Stimulated activated CD4-positive, alpha-beta T cell treated with anti-CD3 and anti-CD28 coated beads, Interleukin-1b, Interleukin-23, amount 100 ng/mL, for 1 hour (primary cell): ENCODE data around the gene GMDS.

Source experiments
- DNase-seq, 2 donors: peaks; one replicate each; pipeline ENCODE4 v3.0.0-alpha.2; 2020; ENCODE audit warnings: low read depth in 2 of 2

Gene GMDS

DNA sequence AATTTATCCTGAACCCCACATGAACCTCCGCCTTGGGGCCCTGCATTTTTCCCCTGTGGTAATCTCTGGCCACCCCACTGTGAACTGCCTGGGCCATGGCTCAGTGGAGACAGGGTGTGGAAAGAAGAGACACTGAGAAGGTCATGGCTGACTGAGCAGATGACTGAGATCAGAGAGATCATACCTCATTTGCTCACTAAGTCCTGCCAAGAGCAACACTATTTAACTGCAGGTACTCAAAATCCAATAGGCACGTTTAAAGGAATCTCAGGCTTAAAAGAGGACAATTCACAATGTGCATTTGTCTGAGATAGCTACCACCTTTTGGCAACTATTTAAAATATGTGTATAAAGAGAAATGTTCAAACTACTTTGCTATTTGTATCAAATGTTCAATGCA is 305.0 kb downstream of the GMDS start:
- DNase-seq, result no peak

DNA sequence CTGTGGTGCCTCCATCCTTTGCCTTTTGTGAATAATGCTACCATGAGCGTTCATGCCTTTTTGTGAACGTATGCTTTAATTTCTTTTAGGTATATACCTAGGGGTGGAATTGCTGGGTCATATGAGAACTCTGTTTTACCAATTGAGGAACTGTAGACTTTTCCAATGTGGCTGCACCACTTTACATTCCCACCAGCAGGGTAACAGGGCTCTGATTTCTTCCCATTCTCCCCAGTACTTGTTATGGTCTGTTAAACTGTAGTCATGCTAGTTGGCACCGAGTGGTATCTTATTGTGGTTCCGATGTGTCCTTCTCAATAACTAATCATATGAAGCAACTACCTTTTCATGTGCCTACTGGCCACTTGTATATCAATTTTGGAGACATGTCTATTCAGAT is 312.1 kb downstream of the GMDS start:
- no peak for DNase-seq

GRCh38 chr6:1931817-1932216 is 313.6 kb downstream of the GMDS start:
- DNase-seq, result no peak

DNA sequence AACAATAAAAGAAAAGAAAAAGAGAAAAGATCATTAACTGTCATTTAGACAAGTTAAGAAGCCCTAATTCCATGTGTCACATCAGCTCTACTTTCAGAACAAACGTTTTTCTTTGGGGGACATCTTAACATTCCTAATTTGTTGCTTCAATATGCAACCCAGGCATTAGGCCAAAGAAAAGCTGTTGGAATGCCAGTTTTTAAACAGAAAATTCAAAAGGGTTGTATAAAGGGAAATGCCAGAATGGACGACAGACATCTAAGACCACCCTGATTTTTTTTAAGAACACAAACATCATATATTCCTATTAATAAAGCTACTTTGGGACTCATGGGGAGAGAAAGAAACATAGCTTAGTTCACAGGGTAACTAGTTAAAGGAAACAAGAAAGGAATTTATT is 315.0 kb downstream of the GMDS start:
- no peak for DNase-seq

DNA sequence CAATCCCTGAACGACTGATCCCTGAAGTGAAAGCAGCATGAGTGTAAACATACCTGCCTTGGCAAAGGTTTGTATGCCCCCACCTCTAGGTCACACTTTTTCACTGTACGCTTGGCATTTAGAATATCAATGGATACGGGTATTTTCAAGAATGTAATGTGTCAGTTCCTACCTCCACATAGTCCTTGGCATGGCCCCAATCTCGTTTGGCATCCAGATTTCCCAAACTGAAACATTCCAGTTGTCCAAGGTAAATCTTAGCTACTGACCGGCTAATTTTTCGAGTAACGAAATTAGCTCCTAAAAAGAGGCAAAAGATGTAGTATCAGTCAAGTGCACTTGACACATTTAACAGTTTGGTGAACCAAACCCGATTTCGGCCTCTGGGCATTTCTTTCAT is 315.5 kb downstream of the GMDS start:
- DNase-seq, result no peak

GRCh38 chr6:1925743-1926430 is 319.5 kb downstream of the GMDS start:
- no peak for DNase-seq

DNA sequence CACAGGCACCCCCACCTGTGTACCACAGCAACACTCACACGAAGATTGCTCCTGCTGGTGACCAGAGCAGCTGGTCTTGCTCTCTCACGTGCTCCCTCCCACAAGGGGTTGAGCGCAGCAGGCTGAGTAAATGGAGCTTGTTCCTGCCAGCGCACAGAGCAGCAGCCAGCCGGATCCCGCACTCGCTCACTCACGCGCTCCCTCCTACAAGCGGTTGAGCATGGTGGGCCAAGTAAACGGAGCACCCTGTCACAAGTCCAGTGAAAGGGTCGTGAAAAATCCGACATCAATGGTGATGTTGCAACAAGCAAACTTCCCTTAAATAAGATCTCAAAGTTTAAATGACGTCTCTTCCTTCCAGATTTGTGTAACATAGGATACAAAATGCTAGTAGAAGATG is 322.0 kb downstream of the GMDS start:
- DNase-seq, result no peak

DNA sequence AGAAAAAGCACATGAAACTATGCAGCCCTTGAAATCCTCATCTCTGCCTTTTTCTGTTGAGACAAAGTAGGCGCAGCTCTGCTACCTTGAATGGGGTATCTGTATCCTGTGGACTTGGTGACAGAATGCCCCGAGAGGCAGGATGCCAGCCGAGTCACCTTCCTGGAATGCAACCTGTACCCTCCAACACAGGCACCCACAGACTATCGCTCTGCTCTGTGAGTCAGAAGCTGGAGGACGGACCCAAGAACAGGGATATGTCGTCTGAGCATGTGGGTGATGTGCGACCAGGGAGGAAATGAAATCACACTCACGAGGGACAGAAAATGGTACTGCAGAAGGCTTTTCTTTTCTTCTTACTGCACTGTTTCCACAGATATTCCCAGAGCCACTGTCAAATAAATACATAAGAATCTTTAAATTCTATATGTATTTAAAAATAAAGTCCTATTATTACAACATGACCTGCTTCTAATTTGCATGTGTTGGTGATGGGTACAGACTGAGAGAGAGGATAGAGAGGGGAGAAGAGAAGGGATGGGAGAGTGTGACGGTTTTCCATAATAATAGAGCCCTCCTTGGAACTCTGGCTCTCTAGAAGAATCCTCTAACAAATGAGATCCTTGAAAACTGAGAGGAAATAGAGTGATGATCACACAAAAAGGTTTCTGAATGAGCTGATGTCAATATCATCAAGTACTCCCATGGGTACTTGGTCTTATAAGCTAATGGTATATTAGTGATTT is 327.6 kb downstream of the GMDS start:
- no peak for DNase-seq

DNA sequence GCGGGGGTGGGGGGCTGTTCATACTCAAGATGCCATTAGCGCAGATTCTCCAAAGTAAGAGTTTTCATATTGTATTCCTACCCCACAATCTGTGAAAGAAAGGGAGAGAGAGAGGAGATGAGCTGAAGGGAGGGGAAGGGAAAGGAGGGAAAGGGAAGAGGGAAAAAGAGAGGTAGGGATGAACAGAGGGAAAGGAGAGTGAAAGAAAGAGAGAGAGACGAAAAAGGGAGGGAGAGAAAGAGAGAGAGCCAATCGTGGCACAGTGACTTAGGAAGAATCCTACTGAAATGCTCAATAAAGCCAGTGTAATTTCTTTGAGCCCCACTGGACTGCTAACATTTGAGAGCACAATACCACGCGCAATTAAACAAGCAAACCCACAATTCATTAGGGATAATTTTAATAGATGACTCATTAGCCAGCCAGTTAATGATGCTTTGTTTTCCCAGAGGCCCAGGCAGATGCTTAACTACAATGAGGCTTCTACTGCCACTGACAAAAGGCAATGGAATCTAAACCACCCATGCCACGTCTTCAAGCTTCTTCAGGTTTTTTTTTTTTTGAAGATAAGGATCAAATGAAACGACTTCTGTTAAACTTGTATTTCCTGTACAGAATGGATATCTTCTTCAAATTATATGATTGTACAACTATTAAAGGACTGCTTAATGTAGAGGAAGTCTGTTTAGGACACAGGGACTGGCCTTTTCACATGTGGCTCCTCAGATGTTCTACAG is 328.9 kb downstream of the GMDS start:
- DNase-seq, result no peak

GRCh38 chr6:1915226-1915625 is 330.2 kb downstream of the GMDS start:
- DNase-seq, result no peak

DNA sequence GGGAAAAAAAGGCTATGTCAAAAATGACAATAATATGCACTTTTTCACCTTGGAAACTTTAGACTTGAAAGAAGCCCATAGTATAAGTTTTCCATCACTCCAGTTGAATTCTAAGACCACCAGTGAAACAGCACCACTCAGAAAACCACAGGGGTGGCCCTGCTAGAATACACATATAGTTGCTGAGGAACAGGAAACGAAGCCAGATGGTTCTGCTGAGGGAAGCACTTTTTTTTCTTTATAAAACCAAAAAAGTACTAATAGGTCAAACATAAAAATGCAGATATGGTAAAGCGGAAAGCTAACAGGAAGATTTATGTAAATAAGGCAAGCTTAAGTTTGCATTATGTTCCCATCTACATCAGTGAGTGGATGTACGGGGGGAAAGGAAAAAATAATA is 331.8 kb downstream of the GMDS start:
- DNase-seq, result no peak

DNA sequence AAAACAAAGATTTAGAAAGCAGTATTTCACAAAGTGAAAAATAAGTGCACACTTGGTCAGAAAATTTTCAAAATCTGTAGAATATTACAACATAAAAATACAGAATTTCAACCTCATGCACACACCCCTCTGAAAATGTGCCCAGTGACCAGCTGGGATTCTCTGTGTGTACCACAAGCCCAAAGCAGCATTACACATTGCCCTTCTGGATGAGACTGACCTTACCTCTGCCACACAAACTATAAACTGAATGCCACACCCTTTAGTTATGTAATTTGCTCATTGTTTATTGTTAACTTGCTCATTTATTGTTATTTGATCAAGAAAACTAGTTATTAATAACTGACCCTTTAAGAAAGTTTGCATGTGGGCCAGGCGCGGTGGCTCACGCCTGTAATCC is 332.7 kb downstream of the GMDS start:
- DNase-seq, result no peak

DNA sequence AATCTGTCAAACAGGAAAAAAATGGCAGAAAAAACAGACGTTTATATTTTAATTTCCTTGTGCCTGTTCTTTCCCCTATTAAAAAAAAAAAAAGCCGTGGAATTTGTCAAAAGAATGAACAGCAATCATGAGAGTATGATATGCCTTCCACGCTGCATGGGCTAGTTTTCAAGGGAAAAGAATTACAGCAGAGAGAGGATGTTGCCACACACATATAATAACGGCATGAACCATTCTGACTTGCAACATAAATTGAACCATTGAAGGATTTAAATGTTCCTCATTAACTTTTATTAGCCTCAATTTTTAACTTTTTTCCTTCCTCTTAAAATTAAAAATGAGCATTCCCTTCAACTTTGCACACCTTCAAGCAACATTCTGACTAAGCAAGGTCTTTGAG is 333.9 kb downstream of the GMDS start:
- DNase-seq, result no peak

- DNase-seq, result no peak
These were observed 334.6 kb downstream of the GMDS start for GRCh38 chr6:1910621-1911407.

DNA sequence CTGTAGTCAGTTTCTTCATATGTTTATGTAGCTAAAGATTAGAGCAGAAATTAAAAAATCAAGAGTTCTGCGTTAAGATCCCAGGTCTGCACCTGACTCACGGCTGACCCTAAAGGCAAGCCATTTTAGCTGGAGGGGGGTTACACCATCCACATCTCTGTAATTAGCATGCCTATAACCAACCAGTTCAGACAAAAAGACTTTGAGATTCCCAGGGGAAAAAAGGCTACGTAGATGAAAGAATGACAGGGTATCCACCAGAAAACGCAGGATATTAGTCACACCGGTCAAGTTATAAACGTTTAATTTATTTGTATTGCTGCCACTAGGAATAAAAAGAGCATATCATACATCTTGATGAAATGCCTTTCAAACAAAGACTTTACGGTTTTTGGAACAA is 336.6 kb downstream of the GMDS start:
- DNase-seq, result no peak

- DNase-seq, result no peak
These were observed 338.8 kb downstream of the GMDS start for GRCh38 chr6:1906609-1907008.

DNA sequence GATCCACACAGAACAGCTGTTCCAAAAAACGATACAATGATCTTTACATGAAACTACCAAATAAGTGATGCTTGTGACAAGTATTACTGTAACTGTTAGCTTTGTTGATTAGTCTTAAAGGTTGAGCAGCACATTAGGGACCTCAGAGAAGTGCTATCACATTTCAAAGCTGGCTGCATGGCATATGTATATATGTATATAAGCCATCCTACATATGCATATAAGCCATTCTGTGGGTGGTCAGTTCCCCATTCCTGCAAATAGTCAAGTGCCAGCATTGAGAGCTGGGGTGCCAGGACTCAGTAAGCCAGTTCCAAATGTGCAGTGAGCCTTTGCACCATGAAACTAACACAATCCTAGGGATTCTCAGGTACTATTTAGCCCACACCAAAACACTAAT is 339.4 kb downstream of the GMDS start:
- DNase-seq, result no peak

DNA sequence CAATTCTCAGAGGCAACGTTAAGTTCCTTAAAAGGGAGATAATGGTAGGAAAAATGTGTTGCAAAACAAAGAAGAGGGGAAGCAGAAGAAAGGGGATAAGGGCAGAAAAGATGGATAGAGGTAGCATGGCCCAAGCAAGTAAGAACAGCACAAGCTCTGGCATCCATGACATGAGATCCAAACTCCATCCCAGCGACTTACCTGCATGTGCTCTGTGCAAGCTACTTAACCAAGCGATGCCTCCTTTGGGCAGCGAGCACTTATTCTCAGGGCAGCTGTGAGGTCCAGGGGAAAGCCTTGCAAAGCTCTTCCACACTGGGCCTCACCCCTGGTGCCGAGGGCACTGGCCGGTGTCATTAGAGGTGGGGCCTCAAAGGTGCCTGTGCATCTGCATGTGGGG is 340.5 kb downstream of the GMDS start:
- no peak for DNase-seq

DNA sequence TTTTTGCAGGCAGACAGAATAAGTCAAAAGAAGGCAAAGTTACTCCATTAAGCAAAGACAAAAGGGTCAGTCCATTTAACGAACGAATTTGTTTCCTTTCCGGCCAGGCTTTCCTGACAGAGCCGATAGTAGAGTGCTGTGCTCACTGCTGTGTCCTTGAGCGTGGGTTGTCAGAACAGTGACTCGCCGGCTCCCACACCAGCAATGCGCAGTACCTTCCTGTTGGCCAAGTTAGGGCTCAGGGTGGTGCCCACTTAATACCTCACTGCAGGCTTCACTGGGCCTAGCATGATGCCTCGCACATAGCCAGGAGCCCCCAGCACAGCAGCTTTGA is 341.0 kb downstream of the GMDS start:
- no peak for DNase-seq

GRCh38 chr6:1903780-1904465 is 341.5 kb downstream of the GMDS start:
- no peak for DNase-seq

- DNase-seq, result no peak
These were observed 343.8 kb downstream of the GMDS start for GRCh38 chr6:1901556-1901955.

DNA sequence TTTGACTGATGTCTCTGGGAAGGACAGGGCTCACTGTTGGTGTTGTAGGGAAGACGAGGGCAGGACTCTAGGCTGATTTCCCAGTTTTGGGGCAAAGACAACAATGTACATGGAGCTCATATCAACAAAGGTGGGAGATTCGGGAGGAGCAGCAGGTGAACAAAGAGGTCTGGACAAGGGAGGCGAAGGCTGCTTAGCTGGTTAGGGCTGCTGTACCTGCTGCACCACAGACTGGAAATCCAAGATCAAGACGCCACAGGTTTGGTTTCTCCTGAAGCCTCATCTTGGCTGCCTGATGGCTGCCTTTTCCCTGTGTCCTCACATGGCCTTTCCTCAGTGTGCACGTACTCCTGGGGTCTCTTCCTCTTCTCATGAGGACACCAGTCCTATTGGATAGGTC is 348.5 kb downstream of the GMDS start:
- no peak for DNase-seq
